Mesothelial cell of epicardium (in vitro differentiated cells): ENCODE data around the gene CBX2. TPM values are rescaled to one million over a fixed set of nuclear protein-coding genes. Genes with fewer than 3 reads are reported as not detected.

Source experiments
- DNase-seq, 2 experiments: peaks; one replicate each; pipeline ENCODE4 v3.0.0; 2021; ENCODE audit warnings: low spot score in 2 of 2; ENCODE audit not compliant: unreplicated experiment in 2 of 2
- H3K27ac Mint-ChIP-seq: 2 replicates; pipeline ENCODE4 v1.8.0; 2021; ENCODE audit warnings: mixed read lengths
- H3K27me3 Mint-ChIP-seq: 2 replicates; pipeline ENCODE4 v1.8.0; 2021; ENCODE audit warnings: low read depth, mixed read lengths
- H3K36me3 Mint-ChIP-seq: 2 replicates; pipeline ENCODE4 v1.8.0; 2021; ENCODE audit warnings: mixed read lengths
- H3K4me1 Mint-ChIP-seq: 2 replicates; pipeline ENCODE4 v1.8.0; 2021; ENCODE audit warnings: mixed read lengths
- H3K4me3 Mint-ChIP-seq: 2 replicates; pipeline ENCODE4 v1.8.0; 2021; ENCODE audit warnings: mild to moderate bottlenecking, moderate library complexity, mixed read lengths
- H3K9me3 Mint-ChIP-seq: 2 replicates; pipeline ENCODE4 v1.8.0; 2021; ENCODE audit warnings: mixed read lengths
- CTCF ChIP-seq: fragments of 200-600 bp; sonication (generic); IDR thresholded peaks from one replicate; pipeline ENCODE4 v1.5.0; 2021; ENCODE audit warnings: antibody characterized with exemption; ENCODE audit not compliant: unreplicated experiment
- total RNA-seq: library from RNA; stranded (reverse); gene quantifications from 3 replicates; pipeline ENCODE4 v1.2.1, GENCODE V29; 2021

Gene CBX2
- total RNA-seq, 1 donor from 2014 or later: 49.7 TPM

- H3K27ac Mint-ChIP-seq: no peak overlapping the region
- H3K4me3 Mint-ChIP-seq: no peak overlapping the region
- peaks cover 7% of the 10 kb centered on the region for H3K27me3 Mint-ChIP-seq
- peaks cover 32% of the 10 kb centered on the region for H3K36me3 Mint-ChIP-seq
- no peak for DNase-seq
- TF ChIP-seq CTCF: no peak
- H3K9me3 Mint-ChIP-seq: no peaks in the 10 kb centered on the region
- H3K4me1 Mint-ChIP-seq: peaks cover 20% of the 10 kb centered on the region
Observed at GRCh38 chr17:79781736-79782575, 4.0 kb downstream of the CBX2 start.

- Mint-ChIP-seq H3K27ac (no peak overlapping the region), H3K9me3 (no peaks in the 10 kb centered on the region), H3K4me1 (peaks cover 18% of the 10 kb centered on the region), H3K27me3 (peaks cover 26% of the 10 kb centered on the region), H3K4me3 (no peak overlapping the region), H3K36me3 (peaks cover 32% of the 10 kb centered on the region)
- TF ChIP-seq CTCF: no peak
- DNase-seq: no peak
Observed at GRCh38 chr17:79783891-79784290, 5.9 kb downstream of the CBX2 start.

GRCh38 chr17:79784353-79785016 is 6.5 kb downstream of the CBX2 start:
- Mint-ChIP-seq H3K4me1 (peaks cover 16% of the 10 kb centered on the region), H3K27ac (no peak overlapping the region), H3K9me3 (no peaks in the 10 kb centered on the region), H3K36me3 (peaks cover 32% of the 10 kb centered on the region), H3K27me3 (peaks cover 32% of the 10 kb centered on the region), H3K4me3 (no peak overlapping the region)
- peak; percentile 29 for TF ChIP-seq CTCF
- DNase-seq: no peak

- no peak for DNase-seq
- Mint-ChIP-seq H3K36me3 (peaks cover 25% of the 10 kb centered on the region), H3K9me3 (no peaks in the 10 kb centered on the region), H3K4me1 (peaks cover 11% of the 10 kb centered on the region), H3K27me3 (peaks cover 37% of the 10 kb centered on the region), H3K27ac (no peak overlapping the region), H3K4me3 (no peak overlapping the region)
- no peak for TF ChIP-seq CTCF
Observed at GRCh38 chr17:79785017-79785899, 7.3 kb downstream of the CBX2 start.

GRCh38 chr17:79785900-79786810 is 8.2 kb downstream of the CBX2 start:
- no peak for TF ChIP-seq CTCF
- no peaks in the 10 kb centered on the region for H3K9me3 Mint-ChIP-seq
- H3K36me3 Mint-ChIP-seq: peaks cover 18% of the 10 kb centered on the region
- no peak overlapping the region for H3K27ac Mint-ChIP-seq
- peaks cover 46% of the 10 kb centered on the region for H3K27me3 Mint-ChIP-seq
- no peak for DNase-seq
- no peak overlapping the region for H3K4me3 Mint-ChIP-seq
- peaks cover 11% of the 10 kb centered on the region for H3K4me1 Mint-ChIP-seq
